Coronary artery (tissue), 2 donors: Measurements from ENCODE around the gene FICD.

Experiments used
- DNase-seq: peaks from one replicate; pipeline ENCODE4 v3.0.0-alpha.2; 2017; ENCODE audit warnings: low spot score
- H3K27ac ChIP-seq, 2 donors: fragments of 200-600 bp; sonication (generic); one replicate each; pipeline ENCODE4 v1.5.1; 2016 to 2019
- H3K4me3 ChIP-seq: fragments of 200-600 bp; sonication (generic); 2 replicates; pipeline ENCODE4 v1.5.1; 2016; ENCODE audit warnings: mild to moderate bottlenecking, moderate library complexity
- TF ChIP-seq, protein P1 (sequence below): fragments of 200-600 bp; sonication (generic); IDR thresholded peaks from one replicate; pipeline ENCODE4 v1.5.1; 2019; ENCODE audit warnings: antibody characterized with exemption

Gene FICD

GRCh38 chr12:108515916-108516315 lies 839 bp downstream of the FICD start:
- TF ChIP-seq, protein P1, sequence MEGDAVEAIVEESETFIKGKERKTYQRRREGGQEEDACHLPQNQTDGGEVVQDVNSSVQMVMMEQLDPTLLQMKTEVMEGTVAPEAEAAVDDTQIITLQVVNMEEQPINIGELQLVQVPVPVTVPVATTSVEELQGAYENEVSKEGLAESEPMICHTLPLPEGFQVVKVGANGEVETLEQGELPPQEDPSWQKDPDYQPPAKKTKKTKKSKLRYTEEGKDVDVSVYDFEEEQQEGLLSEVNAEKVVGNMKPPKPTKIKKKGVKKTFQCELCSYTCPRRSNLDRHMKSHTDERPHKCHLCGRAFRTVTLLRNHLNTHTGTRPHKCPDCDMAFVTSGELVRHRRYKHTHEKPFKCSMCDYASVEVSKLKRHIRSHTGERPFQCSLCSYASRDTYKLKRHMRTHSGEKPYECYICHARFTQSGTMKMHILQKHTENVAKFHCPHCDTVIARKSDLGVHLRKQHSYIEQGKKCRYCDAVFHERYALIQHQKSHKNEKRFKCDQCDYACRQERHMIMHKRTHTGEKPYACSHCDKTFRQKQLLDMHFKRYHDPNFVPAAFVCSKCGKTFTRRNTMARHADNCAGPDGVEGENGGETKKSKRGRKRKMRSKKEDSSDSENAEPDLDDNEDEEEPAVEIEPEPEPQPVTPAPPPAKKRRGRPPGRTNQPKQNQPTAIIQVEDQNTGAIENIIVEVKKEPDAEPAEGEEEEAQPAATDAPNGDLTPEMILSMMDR = no peak
- Histone ChIP-seq H3K27ac (peak overlapping the region in 1 of 2 donors; percentile 60), H3K4me3 (peak overlapping the region; percentile 75)
- no peak for DNase-seq

GRCh38 chr12:108516511-108517275 lies 1.6 kb downstream of the FICD start:
- H3K4me3 ChIP-seq = peak overlapping the region; percentile 75
- no peak for DNase-seq
- H3K27ac ChIP-seq = no peak overlapping the region
- TF ChIP-seq, protein P1 = no peak

DNA sequence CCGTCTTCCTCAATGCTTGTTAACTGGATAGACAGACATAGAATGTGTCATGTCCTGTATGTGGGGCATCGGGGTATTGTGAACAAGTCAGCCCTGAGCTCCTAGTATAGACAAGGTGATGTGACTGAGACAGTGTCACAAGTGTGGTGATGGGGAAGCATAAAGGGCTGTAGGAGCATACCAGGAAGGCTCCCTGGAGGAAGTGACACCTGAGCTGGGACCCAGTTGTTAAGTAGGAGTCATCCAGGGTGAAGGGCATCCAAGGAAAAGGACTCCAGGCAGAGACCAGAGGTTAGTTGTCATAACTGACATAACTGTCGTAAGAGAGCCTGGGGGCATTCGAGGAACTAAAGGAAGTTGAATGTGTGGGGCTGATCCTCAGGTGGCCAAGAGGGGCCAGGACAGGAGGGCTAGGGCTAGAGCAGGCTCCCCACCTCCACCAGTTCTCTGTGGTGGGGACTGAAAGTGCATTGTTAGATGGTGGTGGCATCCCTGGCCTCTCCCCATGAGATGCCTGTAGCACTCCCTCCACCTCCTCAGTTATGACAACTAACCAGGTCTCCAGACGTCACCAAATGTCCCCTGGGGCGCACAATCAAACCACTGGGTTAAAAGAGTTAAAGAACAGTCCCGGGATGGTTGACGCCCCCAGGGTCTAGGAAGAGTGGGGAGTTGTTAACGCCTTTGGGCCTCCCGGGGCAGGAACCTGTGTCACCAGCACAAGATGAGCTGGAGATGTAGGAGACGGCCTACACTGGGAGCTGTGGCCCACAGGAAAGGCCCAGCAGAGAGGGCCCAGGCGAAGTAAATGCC lies 2.4 kb downstream of the FICD start:
- H3K4me3 ChIP-seq = no peak overlapping the region
- no peak overlapping the region for H3K27ac ChIP-seq
- TF ChIP-seq, protein P1 = no peak
- DNase-seq = no peak

DNA sequence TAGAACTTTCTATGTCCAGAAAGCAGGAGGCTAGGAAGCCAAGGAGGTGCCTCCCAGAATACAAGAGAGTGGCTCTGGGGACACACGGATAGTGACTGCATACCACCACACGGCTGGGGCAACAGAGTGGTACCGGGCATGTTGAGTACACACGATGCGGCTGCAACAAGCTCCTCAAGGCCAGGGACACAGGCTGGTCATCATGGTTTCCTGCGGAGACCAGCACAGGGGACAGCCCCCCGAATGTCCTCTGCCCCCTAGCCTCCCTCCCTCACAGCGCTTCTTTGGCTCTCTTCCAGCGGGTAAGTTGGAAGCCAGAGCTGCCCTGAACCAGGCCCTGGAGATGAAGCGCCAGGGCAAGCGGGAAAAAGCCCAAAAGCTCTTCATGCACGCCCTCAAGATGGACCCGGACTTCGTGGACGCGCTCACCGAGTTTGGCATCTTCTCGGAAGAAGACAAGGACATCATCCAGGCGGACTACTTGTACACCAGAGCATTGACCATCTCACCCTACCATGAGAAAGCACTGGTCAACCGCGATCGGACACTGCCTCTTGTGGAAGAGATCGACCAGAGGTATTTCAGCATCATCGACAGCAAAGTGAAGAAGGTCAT lies 3.1 kb downstream of the FICD start:
- H3K4me3 ChIP-seq = no peak overlapping the region
- no peak overlapping the region for H3K27ac ChIP-seq
- TF ChIP-seq, protein P1 = no peak
- DNase-seq = no peak

- Histone ChIP-seq H3K4me3 (no peak overlapping the region), H3K27ac (no peak overlapping the region)
- TF ChIP-seq, protein P1 = no peak
- DNase-seq = no peak
Observed at GRCh38 chr12:108518716-108519496, 3.8 kb downstream of the FICD start.

GRCh38 chr12:108519558-108519957 lies 4.5 kb downstream of the FICD start:
- DNase-seq = no peak
- Histone ChIP-seq H3K4me3 (no peak overlapping the region), H3K27ac (no peak overlapping the region)
- TF ChIP-seq, protein P1 = no peak
